HepG2 (cell line): Measurements from ENCODE around the gene WNT3A. TPM values are rescaled to one million over a fixed set of nuclear protein-coding genes. Genes with fewer than 3 reads are reported as not detected.

Experiments used
- CREB1 ChIP-seq, 2 experiments: fragments of 450-650 bp in 1 of 2; IDR thresholded peaks; 2 replicates each; pipeline ENCODE4 v1.6.1; 2016 to 2017; ENCODE audit warnings: control low read depth in 1 of 2, mild to moderate bottlenecking in 1 of 2, missing compliant biosample characterization in 1 of 2, missing genetic modification characterization in 1 of 2
- E2F1 ChIP-seq: sonication (generic); formaldehyde crosslinking; IDR thresholded peaks from 2 replicates; pipeline ENCODE4 v1.5.0; 2020; ENCODE audit warnings: missing genetic modification reagents
- EP300 ChIP-seq, 3 experiments: sonication (generic) in 1 of 3; formaldehyde crosslinking in 1 of 3; IDR thresholded peaks; 2 replicates each; pipeline versions ENCODE4 v1.5.1 to v1.6.1; 2011 to 2020; ENCODE audit warnings: low read depth in 2 of 3, low read length in 2 of 3, borderline replicate concordance in 1 of 3, improper control_type of control experiment in 1 of 3, mild to moderate bottlenecking in 1 of 3, missing genetic modification reagents in 1 of 3, moderate library complexity in 1 of 3
- FLYWCH1 ChIP-seq: sonication (generic); formaldehyde crosslinking; IDR thresholded peaks from 2 replicates; pipeline ENCODE4 v1.8.1; 2023; ENCODE audit warnings: mild to moderate bottlenecking, missing genetic modification reagents
- HES4 ChIP-seq: sonication (generic); formaldehyde crosslinking; IDR thresholded peaks from 2 replicates; pipeline ENCODE4 v1.9.0; 2021; ENCODE audit warnings: mild to moderate bottlenecking, missing genetic modification reagents, borderline replicate concordance
- PAF1 ChIP-seq: IDR thresholded peaks from 2 replicates; pipeline ENCODE4 v1.6.1; 2016; ENCODE audit warnings: missing genetic modification reagents, missing compliant biosample characterization
- POGK ChIP-seq: sonication (generic); formaldehyde crosslinking; conservative IDR thresholded peaks from 2 replicates; pipeline ENCODE4 v1.8.0; 2022; ENCODE audit warnings: mild to moderate bottlenecking, moderate library complexity, missing genetic modification reagents
- SMC3 ChIP-seq: IDR thresholded peaks from 2 replicates; pipeline ENCODE4 v1.6.1; 2011; ENCODE audit warnings: low read length, improper control_type of control experiment
- SOX6 ChIP-seq, 2 experiments: fragments of 450-650 bp in 1 of 2; sonication (generic) in 1 of 2; formaldehyde crosslinking in 1 of 2; IDR thresholded peaks; 2 replicates each; pipeline versions ENCODE4 v1.4.0 to v1.6.1; 2017 to 2020; ENCODE audit warnings: antibody characterized with exemption in 1 of 2, mild to moderate bottlenecking in 1 of 2, missing genetic modification reagents in 1 of 2
- STAT6 ChIP-seq: sonication (generic); formaldehyde crosslinking; IDR thresholded peaks from 2 replicates; pipeline ENCODE4 v1.4.0; 2020; ENCODE audit warnings: missing genetic modification reagents, mild to moderate bottlenecking, borderline replicate concordance
- THAP9 ChIP-seq: sonication (generic); formaldehyde crosslinking; IDR thresholded peaks from 2 replicates; pipeline ENCODE4; 2020; ENCODE audit warnings: missing genetic modification reagents, mild to moderate bottlenecking, borderline replicate concordance
- ZNF414 ChIP-seq: sonication (generic); formaldehyde crosslinking; IDR thresholded peaks from 2 replicates; pipeline ENCODE4 v1.5.0; 2020; ENCODE audit warnings: missing genetic modification reagents
- ZNF574 ChIP-seq: sonication (generic); formaldehyde crosslinking; IDR thresholded peaks from 2 replicates; pipeline ENCODE4 v1.4.0; 2020; ENCODE audit warnings: missing genetic modification reagents
- ZNF614 ChIP-seq: IDR thresholded peaks from 2 replicates; pipeline ENCODE4 v1.6.1; 2018; ENCODE audit warnings: missing biosample characterization, missing genetic modification reagents, inconsistent platforms, borderline replicate concordance
- ZNF83 ChIP-seq: sonication (generic); formaldehyde crosslinking; IDR thresholded peaks from 2 replicates; pipeline ENCODE4 v1.4.0; 2020; ENCODE audit warnings: missing genetic modification reagents, mild to moderate bottlenecking, borderline replicate concordance
- polyA plus RNA-seq, 8 experiments: library from polyadenylated mRNA; depleted of rRNA in 3 of 8; stranded (reverse) in 7 of 8; unstranded in 1 of 8; fragments of >200 nt; fragmentation: Illumina TruSeq in 4 of 8; extraction: Trizol in 4 of 8; gene quantifications; 2 replicates each; pipeline versions ENCODE4 v1.2.1 to v1.2.3, GENCODE V29; 2011 to 2016; ENCODE audit warnings: low read depth in 4 of 8, missing spikeins in 1 of 8, mixed read lengths in 1 of 8; ENCODE audit not compliant: insufficient read depth in 1 of 8
- total RNA-seq, 5 experiments: library from RNA; depleted of rRNA; stranded (reverse); fragments of >200 nt; fragmentation: Illumina TruSeq; extraction: Trizol; gene quantifications; 2 replicates each; pipeline ENCODE4 v1.2.3, GENCODE V29; 2016; ENCODE audit warnings: low read depth in 1 of 5

Gene WNT3A
- total and polyA plus RNA-seq, 2 of the 13 experiments (the other 11 are each of a cell fraction or from before 2014, with no cell fraction given): not detected

- TF ChIP-seq STAT6 (CRISPR knock-in tag) (no peak), ZNF614 (CRISPR knock-in tag) (no peak), HES4 (CRISPR knock-in tag) (no peak), PAF1 (CRISPR knock-in tag) (no peak), CREB1 (IDR thresholded peaks at IDR 0.05) (no peak), CREB1 (CRISPR knock-in tag; IDR thresholded peaks at IDR 0.05) (peak; percentile 46; the same call in 1 of the 2 replicates), POGK (no peak), ZNF574 (CRISPR knock-in tag) (peak; percentile 63; the same call in 1 of the 2 replicates), ZNF414 (CRISPR knock-in tag) (no peak), ZNF83 (no peak), FLYWCH1 (CRISPR knock-in tag) (no peak), EP300 (IDR thresholded peaks at IDR 0.05; ENCODE audit: low read depth in 2 of 2, low read length in 2 of 2) (no peak), EP300 (CRISPR knock-in tag; IDR thresholded peaks at IDR 0.05; ENCODE audit: borderline replicate concordance) (0 out of 2 replicates have a peak, but pooled peaks have one; percentile 11), SMC3 (no peak), E2F1 (CRISPR knock-in tag) (no peak), SOX6 (IDR thresholded peaks at IDR 0.05) (no peak), SOX6 (CRISPR knock-in tag; IDR thresholded peaks at IDR 0.05) (peak; percentile 67), THAP9 (CRISPR knock-in tag) (no peak)
These were observed 103.2 kb downstream of the WNT3A start (continued) for GRCh38 chr1:228109962-228110488.
